Measurements from ENCODE around the gene B4GALT6.

The B4GALT6 gene

GRCh38 chr18:31680433-31680811, 4.0 kb downstream of the B4GALT6 start:
- DNase-seq (ENCODE audit: low spot score) = no peak
- Histone ChIP-seq H3K4me3 (no peak overlapping the region), H3K27ac (no peak overlapping the region)
- no peak for TF ChIP-seq CTCF (IDR thresholded peaks at IDR 0.05)

GRCh38 chr18:31679791-31680432, 4.5 kb downstream of the B4GALT6 start:
- peak overlapping the region in 1 of 2 donors; percentile 32 for H3K27ac ChIP-seq
- no peak overlapping the region for H3K4me3 ChIP-seq
- no peak for DNase-seq (ENCODE audit: low spot score)
- TF ChIP-seq CTCF (IDR thresholded peaks at IDR 0.05) = no peak

GRCh38 chr18:31679133-31679742, 5.1 kb downstream of the B4GALT6 start:
- TF ChIP-seq CTCF (IDR thresholded peaks at IDR 0.05) = no peak
- DNase-seq (ENCODE audit: low spot score) = no peak
- peak overlapping the region in 1 of 2 donors; percentile 32 for H3K27ac ChIP-seq
- H3K4me3 ChIP-seq = no peak overlapping the region

- no peak overlapping the region for H3K27ac ChIP-seq
- TF ChIP-seq CTCF (IDR thresholded peaks at IDR 0.05) = no peak
Observed at GRCh38 chr18:31678425-31678824, 6.0 kb downstream of the B4GALT6 start.

GRCh38 chr18:31677592-31677991, 6.8 kb downstream of the B4GALT6 start:
- no peak overlapping the region for H3K4me3 ChIP-seq
- DNase-seq (ENCODE audit: low spot score) = no peak
- no peak for TF ChIP-seq CTCF (IDR thresholded peaks at IDR 0.05)
- H3K27ac ChIP-seq = no peak overlapping the region

More at GRCh38 chr18:31678425-31678824, 6.0 kb downstream of the B4GALT6 start:
- DNase-seq (ENCODE audit: low spot score) = no peak
- H3K4me3 ChIP-seq = no peak overlapping the region

- no peak overlapping the region for H3K27ac ChIP-seq
- H3K4me3 ChIP-seq = no peak overlapping the region
- no peak for DNase-seq (ENCODE audit: low spot score)
- no peak for TF ChIP-seq CTCF (IDR thresholded peaks at IDR 0.05)
Observed at GRCh38 chr18:31675404-31675803, 9.0 kb downstream of the B4GALT6 start.

- no peak overlapping the region for H3K27ac ChIP-seq
Observed at GRCh38 chr18:31672628-31673135, 11.7 kb downstream of the B4GALT6 start.

More at GRCh38 chr18:31672628-31673135, 11.7 kb downstream of the B4GALT6 start:
- H3K4me3 ChIP-seq = no peak overlapping the region
- TF ChIP-seq CTCF (IDR thresholded peaks at IDR 0.05) = no peak
- no peak for DNase-seq (ENCODE audit: low spot score)
